GM06990 (cell line): ENCODE measurements around the gene LDLRAD4.

ENCODE experiments used
- DNase-seq: peaks from one replicate; pipeline ENCODE4 v3.0.0-alpha.2; 2011; ENCODE audit not compliant: insufficient read length; ENCODE audit errors: extremely low read depth
- H3K27me3 ChIP-seq: replicated peaks from 2 replicates; pipeline ENCODE4 v1.6.0; 2011; ENCODE audit warnings: low read length; ENCODE audit not compliant: control insufficient read depth, insufficient read depth
- H3K36me3 ChIP-seq: 2 replicates; pipeline ENCODE4 v1.5.1; 2011; ENCODE audit warnings: low read length; ENCODE audit not compliant: control insufficient read depth, insufficient read depth
- H3K4me3 ChIP-seq: replicated peaks from 2 replicates; pipeline ENCODE4 v1.5.1; 2011; ENCODE audit warnings: low read depth, mild to moderate bottlenecking, control low read depth, low read length
- TF ChIP-seq, protein P1 (sequence below): IDR thresholded peaks from 2 replicates; pipeline ENCODE4 v1.5.1; 2011; ENCODE audit warnings: low read length, control low read depth, mild to moderate bottlenecking, inconsistent platforms; ENCODE audit not compliant: insufficient read depth, poor library complexity, severe bottlenecking

Gene LDLRAD4

DNA sequence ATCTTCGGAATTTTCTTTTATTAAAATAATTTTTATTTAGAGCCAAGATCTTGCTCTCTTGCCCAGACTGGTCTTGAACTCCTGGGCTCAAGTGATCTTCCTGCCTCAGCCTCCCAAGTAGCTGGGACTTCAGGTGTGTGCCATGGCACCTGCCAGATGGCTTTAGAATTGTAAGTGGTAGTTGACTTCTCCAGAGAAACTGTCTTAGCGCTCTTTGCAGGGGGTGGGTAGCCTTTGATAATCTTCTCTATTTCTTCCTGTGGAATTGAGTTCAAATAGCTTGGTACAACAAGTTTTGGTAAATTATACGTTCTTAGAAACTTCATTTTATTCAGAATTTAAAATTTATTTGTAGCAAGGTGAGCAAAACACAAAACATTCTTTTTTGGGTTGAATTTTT, 113.3 kb downstream of the LDLRAD4 start:
- Histone ChIP-seq H3K4me3 (no peak overlapping the region), H3K27me3 (no peaks in the 10 kb centered on the region), H3K36me3 (no peaks in the 10 kb centered on the region)
- no peak for DNase-seq
- TF ChIP-seq, protein P1, sequence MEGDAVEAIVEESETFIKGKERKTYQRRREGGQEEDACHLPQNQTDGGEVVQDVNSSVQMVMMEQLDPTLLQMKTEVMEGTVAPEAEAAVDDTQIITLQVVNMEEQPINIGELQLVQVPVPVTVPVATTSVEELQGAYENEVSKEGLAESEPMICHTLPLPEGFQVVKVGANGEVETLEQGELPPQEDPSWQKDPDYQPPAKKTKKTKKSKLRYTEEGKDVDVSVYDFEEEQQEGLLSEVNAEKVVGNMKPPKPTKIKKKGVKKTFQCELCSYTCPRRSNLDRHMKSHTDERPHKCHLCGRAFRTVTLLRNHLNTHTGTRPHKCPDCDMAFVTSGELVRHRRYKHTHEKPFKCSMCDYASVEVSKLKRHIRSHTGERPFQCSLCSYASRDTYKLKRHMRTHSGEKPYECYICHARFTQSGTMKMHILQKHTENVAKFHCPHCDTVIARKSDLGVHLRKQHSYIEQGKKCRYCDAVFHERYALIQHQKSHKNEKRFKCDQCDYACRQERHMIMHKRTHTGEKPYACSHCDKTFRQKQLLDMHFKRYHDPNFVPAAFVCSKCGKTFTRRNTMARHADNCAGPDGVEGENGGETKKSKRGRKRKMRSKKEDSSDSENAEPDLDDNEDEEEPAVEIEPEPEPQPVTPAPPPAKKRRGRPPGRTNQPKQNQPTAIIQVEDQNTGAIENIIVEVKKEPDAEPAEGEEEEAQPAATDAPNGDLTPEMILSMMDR: no peak

GRCh38 chr18:13332874-13333273, 114.3 kb downstream of the LDLRAD4 start:
- Histone ChIP-seq H3K4me3 (no peak overlapping the region), H3K27me3 (no peaks in the 10 kb centered on the region), H3K36me3 (no peaks in the 10 kb centered on the region)
- TF ChIP-seq, protein P1: no peak
- no peak for DNase-seq

GRCh38 chr18:13335903-13336302, 117.3 kb downstream of the LDLRAD4 start:
- no peak for DNase-seq

DNA sequence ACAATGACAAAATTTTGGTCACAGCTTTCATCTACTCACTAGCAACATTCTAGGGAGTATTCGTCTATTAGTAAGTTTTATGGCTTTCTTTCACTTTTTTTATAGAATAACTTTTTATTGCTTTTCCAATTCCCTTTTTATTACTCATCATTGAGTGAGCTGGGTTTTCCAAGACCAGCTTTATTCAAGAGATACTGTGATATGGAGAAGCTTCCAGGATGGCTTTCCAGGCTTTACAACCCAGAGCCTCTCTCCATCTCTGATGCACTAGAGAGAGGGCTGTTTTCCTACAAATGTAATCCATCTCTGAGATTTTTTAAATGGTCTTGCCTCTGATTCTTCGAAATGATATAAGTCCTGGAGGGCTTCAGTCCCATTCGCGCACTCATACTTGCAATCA, 118.3 kb downstream of the LDLRAD4 start:
- no peaks in the 10 kb centered on the region for H3K36me3 ChIP-seq
- TF ChIP-seq, protein P1: no peak
- no peaks in the 10 kb centered on the region for H3K27me3 ChIP-seq
- no peak overlapping the region for H3K4me3 ChIP-seq
- DNase-seq: no peak

More at GRCh38 chr18:13335903-13336302, 117.3 kb downstream of the LDLRAD4 start:
- no peak overlapping the region for H3K4me3 ChIP-seq
- TF ChIP-seq, protein P1: no peak
- H3K27me3 ChIP-seq: no peaks in the 10 kb centered on the region
- no peaks in the 10 kb centered on the region for H3K36me3 ChIP-seq

DNA sequence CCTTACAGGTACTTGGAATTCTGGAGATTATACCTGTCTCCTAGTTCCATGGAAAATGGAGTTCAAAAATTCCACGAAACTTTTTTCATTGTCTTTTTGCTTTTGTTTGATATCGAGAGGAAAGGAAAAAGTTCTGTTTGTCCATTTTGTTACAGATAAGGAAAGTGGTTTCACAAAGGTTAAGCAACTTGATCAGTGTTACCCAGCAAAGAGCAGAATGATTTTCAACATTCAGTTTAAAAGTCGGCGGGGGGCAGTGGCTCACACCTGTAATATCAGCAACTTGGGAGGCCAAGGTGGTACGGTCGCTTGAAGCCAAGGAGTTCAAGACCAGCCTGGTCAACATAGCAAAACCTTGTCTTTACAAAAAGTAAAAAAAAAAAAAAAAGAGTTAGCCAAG, 118.8 kb downstream of the LDLRAD4 start:
- no peaks in the 10 kb centered on the region for H3K27me3 ChIP-seq
- DNase-seq: no peak
- TF ChIP-seq, protein P1: no peak
- no peak overlapping the region for H3K4me3 ChIP-seq
- no peaks in the 10 kb centered on the region for H3K36me3 ChIP-seq

GRCh38 chr18:13338318-13338717, 119.8 kb downstream of the LDLRAD4 start:
- Histone ChIP-seq H3K27me3 (no peaks in the 10 kb centered on the region), H3K36me3 (no peaks in the 10 kb centered on the region), H3K4me3 (no peak overlapping the region)
- TF ChIP-seq, protein P1: no peak
- DNase-seq: no peak
